CD4-positive, alpha-beta T cell treated with Interleukin-15 for 1 hour (primary cell): ENCODE results near the gene CFAP91.
"Not testable (repeated sequence)": the region's sequence is repeated elsewhere in the genome, so short reads cannot be mapped to it uniquely, and the experiment has no call there.

Experiments used
- DNase-seq: peaks from one replicate; pipeline ENCODE4 v3.0.0-alpha.2; 2020

The CFAP91 gene

GRCh38 chr3:119678209-119678608, 24.6 kb upstream of the CFAP91 start:
- not testable (repeated sequence) for DNase-seq

GRCh38 chr3:119679874-119680273, 22.9 kb upstream of the CFAP91 start:
- DNase-seq: no peak

- DNase-seq: no peak
Measured at GRCh38 chr3:119681279-119681678, 21.5 kb upstream of the CFAP91 start.

GRCh38 chr3:119683421-119683820, 19.4 kb upstream of the CFAP91 start:
- DNase-seq: no peak

DNA sequence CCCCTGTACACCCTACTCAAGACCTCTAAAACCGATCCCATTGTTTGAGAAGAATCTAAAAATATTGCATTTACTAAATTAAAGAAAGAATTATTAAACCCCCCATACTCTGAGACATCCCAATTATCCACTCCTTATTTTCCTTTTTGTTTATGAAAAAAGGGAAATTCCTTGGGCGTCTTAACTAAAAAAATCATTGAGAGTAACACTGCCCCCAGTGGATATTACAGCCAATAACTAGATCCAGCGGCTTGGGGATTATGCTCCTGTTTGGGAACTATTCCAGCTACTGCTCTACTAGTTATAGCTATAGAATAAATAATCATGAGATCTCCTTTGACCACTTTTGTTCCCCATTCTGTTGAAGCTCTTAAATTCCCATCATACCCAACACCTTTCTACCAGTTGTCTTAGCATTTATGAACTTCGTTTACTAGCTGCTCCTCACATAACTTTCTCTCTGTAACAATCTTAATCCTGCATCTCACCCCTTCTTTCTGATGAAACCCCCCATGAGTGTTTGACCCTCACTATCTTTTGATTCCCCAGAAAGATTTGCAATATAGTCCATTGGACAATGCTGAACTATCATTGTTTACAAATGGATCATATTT, 12.7 kb upstream of the CFAP91 start:
- no peak for DNase-seq

DNA sequence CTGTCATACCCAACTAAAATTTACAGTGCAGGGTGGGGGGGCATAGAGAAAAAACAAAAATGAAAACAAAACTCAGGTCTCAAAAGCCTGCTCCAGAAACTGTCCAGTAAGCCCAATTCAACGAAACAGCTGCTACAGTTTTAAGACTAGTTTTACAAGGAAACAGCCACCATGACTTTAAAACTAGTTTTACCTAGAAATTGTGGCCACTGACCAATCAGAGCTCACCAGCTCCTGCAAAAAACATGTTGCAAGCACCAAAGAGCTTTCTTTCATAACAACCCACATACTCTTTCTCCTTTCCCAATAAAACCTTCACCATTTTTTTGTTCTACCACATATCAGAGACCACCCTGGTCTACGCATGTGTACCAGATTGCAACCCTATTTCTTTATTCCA, 7.3 kb upstream of the CFAP91 start:
- no peak for DNase-seq

- no peak for DNase-seq
Measured at GRCh38 chr3:119697394-119697793, 5.4 kb upstream of the CFAP91 start.

DNA sequence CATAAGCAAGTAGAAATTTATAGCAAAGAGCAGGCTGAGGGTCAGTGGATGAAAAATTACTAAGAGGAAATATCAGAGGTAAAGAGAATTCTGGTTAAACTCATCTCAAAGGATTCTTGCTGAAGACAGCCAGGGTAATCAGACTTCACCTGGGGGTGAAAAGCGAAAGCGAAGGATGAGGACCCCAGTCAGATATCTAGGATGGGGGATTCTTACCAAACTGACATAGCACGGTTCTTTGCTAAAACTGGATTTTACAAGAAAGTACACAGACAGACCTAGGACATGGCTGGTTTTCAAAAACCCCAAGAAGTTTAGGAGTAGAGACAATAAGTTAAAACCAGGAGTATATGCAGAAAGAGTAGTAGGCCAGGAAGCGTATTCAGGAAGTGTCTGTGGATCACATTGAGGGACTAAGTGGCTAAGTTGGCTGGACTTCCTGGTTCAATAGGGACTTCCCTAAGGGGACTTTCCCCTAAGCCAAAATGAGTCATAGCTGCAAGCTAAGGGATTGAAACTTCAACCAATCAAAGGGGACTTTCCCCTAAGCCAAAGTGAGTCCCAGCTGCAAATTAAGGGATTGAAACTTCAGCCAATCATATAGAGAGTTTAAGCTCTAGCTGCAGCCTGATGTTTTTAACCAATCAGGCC, 2.4 kb upstream of the CFAP91 start:
- peak; percentile 61 for DNase-seq

DNA sequence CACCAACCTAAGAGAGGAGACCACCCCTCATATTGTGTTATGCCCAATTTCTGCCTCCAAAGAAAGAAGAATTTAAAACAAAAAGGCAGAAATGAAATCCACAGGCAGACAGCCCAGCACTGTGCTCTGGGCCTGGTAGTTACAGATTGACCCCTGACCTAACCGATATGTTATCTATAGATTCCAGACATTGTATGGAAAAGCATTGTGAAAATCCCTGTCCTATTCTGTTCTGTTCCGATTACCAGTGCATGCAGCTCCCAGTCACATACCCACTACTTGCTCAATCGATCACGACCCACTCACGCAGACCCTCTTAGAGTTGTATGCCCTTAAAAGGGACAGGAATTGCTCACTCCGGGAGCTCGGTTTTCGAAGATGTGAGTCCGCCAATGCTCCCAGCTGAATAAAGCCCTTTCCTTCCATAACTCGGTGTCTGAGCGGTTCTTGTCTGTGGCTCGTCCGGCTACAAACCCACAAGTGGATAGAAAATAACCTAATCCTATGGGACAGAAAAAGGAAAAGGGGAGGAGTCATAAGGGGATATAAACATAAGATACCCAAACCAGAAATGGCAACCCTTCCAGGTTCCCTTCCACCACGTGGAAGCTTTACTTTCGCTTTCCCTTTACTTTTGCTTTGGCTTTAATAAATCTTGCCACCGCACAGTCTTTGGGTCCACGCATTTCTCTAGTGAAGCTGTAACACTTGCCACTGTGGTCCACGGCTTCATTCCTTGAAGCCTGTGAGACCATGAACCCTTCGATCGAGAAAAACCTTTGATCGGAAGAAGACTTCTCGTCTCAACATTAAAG, 1.7 kb upstream of the CFAP91 start:
- no peak for DNase-seq

- DNase-seq: no peak
Measured at GRCh38 chr3:119703820-119704531, 1.2 kb downstream of the CFAP91 start.

DNA sequence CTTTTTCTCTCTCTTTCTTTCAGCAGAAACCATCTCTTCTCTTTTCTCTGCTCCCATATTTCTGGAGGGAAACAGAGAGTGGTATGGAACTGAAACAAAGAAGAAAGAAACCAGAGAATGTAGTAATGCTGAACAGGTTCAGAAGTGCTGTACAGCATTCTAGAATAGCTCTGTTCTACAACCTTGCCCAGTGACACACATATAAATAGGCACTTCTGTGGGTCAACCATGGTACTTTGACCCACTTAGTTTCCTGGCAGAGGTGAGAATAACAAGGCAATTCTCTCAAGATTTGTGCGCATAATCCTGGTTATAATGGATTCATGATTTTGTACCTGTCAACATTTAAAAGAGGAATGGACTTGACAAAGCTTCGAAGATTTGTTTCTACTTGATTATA, 12.3 kb downstream of the CFAP91 start:
- no peak for DNase-seq

GRCh38 chr3:119716998-119717397, 14.2 kb downstream of the CFAP91 start:
- DNase-seq: no peak

DNA sequence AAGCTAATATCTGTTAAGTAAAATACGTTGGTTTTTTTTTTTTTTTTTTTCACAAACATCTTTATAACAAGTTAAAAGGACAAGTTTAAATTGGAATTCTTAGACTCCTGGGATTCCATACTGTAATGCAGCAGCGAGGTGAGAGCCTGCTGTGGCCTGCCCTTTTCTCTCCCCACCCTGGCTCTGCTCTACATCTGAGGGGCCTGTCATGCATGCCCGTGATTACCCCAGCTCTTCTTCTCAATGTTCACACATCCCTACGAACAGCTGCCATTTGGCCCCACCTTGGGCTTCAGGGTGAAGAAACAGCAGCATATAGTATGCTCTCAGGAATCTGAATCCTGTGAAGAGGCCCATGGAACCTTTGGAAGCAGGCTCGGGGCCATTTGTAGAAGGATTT, 14.7 kb downstream of the CFAP91 start:
- DNase-seq: no peak

- DNase-seq: no peak
Measured at GRCh38 chr3:119723022-119723421, 20.2 kb downstream of the CFAP91 start.

DNA sequence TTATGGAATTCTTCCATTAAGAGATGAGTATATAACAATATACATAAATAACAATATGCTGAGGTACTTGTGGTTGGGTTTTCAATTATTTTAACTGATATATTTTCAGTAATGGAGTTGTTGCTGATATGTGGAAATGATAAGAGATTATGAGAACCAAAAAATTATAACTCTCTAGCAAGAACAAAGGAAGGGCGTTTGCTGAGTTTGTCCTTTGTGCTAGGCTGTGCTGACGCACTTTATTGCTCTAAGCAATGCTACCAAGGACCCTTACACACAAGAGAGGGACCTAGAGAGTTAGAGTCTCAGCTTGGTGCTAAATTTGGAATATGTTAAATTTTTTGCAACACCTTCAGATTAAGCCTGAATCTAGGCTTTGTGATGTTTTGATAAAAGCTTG, 24.1 kb downstream of the CFAP91 start:
- no peak for DNase-seq

GRCh38 chr3:119729996-119730395, 27.2 kb downstream of the CFAP91 start:
- no peak for DNase-seq

DNA sequence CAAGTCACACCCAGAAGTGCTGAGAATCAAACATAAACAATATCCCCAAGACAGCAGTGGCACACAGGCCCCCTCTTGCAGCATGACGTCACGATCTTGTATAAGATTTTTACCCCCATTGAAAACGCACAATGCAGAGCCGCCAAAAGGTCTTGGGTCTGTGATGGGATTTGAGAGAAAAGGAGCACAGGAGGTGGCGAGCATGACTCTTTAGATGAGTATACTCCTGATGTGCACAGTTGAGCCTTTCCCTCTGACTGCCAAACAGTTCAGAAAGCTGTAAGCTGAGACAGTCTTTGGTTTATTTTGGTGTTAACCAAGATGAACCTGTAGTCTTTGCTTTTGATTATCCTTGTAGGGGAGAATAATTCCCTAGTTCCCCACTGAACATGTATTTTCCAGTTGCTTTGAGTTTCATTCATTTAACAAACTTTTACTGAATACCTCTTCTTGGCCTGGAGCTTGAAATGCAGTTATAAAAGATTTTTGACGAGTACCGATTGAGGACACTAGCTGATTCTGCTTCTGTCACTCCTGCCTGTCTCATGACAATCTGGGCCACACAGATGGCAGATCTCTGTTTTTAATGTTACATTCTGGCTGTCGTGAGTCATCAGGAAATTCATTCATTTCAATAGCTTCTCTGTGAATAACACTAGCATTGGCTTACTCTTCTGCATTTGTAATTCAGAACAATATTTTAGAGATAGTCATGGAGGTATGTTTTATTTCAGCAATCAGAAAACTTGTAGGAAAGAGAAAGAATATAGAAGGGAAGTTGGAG, 28.9 kb downstream of the CFAP91 start:
- DNase-seq: no peak

DNA sequence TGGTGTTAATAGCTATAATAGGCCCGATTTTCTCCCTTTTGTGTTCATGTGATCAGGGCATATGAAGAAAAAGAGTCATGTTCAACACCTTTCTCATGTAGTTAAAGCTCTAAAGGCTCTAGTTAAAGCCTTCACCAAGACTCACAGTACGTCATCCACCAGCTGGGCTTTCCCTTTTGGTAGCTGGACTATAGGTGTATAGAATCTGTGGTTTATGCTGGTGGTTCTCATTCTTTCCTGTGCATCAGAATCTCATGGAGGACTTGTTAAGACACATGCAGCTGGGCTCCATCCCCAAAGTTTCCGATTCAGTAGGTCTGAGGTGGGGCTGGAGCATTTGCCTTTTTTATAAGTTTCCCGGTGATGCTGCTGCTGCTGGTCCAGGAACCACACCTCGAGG, 31.0 kb downstream of the CFAP91 start:
- no peak for DNase-seq

GRCh38 chr3:119738741-119739140, 35.9 kb downstream of the CFAP91 start:
- no peak for DNase-seq

DNA sequence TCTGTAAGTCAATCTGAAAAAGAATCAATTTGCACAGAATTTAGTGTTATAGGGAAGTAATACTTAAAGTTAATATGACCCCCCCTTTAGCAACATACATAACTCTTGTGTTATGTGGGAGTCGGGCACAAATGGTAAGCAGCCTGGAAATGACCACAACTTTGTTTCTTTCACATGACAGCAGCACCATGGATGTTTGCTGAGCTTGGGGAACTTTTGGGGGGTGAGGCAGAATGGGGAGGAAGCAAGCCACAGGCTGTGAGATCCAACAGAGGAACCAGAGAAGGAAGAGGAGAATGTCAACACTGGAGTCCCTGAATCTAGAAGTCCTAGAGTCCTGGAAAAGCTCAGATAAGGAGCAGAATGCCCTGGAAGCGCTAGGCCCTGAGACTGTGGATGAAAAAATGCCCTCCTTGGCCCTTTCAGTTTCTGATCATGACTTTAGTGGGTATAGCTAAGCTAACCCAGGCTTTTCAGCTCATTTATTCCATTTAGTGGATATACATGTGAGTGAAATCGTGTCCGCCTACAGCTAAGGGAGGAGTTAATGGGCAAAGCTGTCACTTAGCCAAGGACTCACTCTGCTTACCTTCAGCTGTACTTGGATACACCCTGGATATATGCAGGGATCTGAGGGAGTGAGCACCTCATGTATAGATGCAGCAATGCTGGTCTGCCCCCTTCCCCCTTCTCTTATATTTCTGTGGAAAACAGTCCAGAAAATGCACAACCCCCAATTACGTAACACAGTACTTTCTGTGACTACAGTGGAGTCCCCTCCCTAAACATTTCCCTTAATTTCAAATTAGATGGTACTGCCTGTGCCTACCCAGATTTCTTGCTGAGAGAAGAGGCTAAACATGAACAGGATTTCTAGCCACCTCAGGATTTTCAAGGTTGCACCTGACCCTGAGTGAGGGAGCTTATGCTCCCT, 39.1 kb downstream of the CFAP91 start:
- DNase-seq: no peak

DNA sequence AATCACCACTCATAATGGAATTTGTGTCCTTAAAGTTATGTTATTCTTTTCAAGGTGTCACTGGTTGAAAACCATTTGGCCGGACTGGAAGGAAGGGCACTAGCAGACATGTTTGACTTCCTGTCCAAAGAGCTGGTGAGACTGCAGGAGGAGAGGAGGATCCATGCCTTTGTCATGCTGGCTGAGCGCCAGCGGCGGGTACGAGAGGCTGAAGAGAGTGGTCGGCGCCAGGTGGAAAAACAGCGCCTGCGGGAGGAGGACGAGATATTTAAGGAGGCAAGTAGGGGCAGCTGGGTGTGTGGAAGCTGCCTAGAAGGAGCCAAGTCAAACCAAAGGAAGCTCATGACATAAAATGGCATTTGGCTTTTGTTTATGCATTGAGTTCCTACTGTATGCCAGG, 41.1 kb downstream of the CFAP91 start:
- no peak for DNase-seq

- DNase-seq: no peak
Measured at GRCh38 chr3:119745942-119746341, 43.1 kb downstream of the CFAP91 start.
